H1 (cell line): ENCODE measurements around the gene HS3ST5. TPM values are rescaled to one million over a fixed set of nuclear protein-coding genes. Genes with fewer than 3 reads are reported as not detected.

Experiments used
- CTCF ChIA-PET: fragments of 300-600 bp; sonication (Branson Sonifier 250); formaldehyde crosslinking; loops from one replicate; lab custom pipeline; 2021; ENCODE audit not compliant: partially characterized antibody; lab: Charles Lee
- POLR2A ChIA-PET: fragments of 300-600 bp; sonication (Branson Sonifier 250); formaldehyde crosslinking; loops from one replicate; lab custom pipeline; 2021; ENCODE audit warnings: inconsistent platforms; ENCODE audit not compliant: partially characterized antibody; lab: Charles Lee
- DNase-seq, 2 experiments: peaks; one replicate each; pipeline versions ENCODE4 v3.0.0 to v3.0.0-alpha.2; 2010 to 2022; ENCODE audit warnings: low spot score in 2 of 2, low read depth in 1 of 2, mixed read lengths in 1 of 2
- FAIRE-seq: peaks from 2 replicates; lab custom pipeline; 2011; peaks lifted over from hg19 to GRCh38; lab: Jason Lieb, UNC
- H2AFZ ChIP-seq: 2 replicates; pipeline ENCODE4 v1.8.1; 2012; ENCODE audit warnings: low read length, inconsistent platforms
- H2AK5ac ChIP-seq: 2 replicates; pipeline ENCODE4 v1.6.1; 2013; ENCODE audit warnings: low read depth, low read length
- H2BK120ac ChIP-seq: replicated peaks from 2 replicates; pipeline ENCODE3; 2013; ENCODE audit warnings: low read depth, low read length, inconsistent platforms
- H2BK12ac ChIP-seq: 2 replicates; pipeline ENCODE4 v1.6.1; 2013; ENCODE audit warnings: low read depth, low read length
- H2BK15ac ChIP-seq: 2 replicates; pipeline ENCODE4 v1.6.1; 2013; ENCODE audit warnings: low read length
- H2BK20ac ChIP-seq: 2 replicates; pipeline ENCODE4 v1.6.1; 2013; ENCODE audit warnings: low read length
- H2BK5ac ChIP-seq: 2 replicates; pipeline ENCODE4 v1.6.1; 2013; ENCODE audit warnings: low read depth, low read length
- H3K14ac ChIP-seq: 2 replicates; pipeline ENCODE4 v1.6.1; 2013; ENCODE audit warnings: inconsistent platforms; ENCODE audit not compliant: insufficient read length
- H3K18ac ChIP-seq: 2 replicates; pipeline ENCODE4 v1.6.1; 2013; ENCODE audit warnings: low read length; ENCODE audit errors: extremely low read depth
- H3K23ac ChIP-seq: 2 replicates; pipeline ENCODE4 v1.6.1; 2013; ENCODE audit warnings: inconsistent platforms; ENCODE audit not compliant: insufficient read length
- H3K23me2 ChIP-seq: 2 replicates; pipeline ENCODE4 v1.6.1; 2013; ENCODE audit warnings: low read depth, low read length
- H3K27ac ChIP-seq: 2 replicates; pipeline ENCODE4 v1.6.1; 2011; ENCODE audit warnings: low read depth, low read length, inconsistent platforms
- H3K27me3 ChIP-seq, 4 experiments: replicated peaks in 1 of 4; 1 replicate in 1 of 4; 2 replicates in 3 of 4; pipeline versions ENCODE4 v1.6.1 to v1.8.1; 2011 to 2013; ENCODE audit warnings: low read length in 3 of 4, mild to moderate bottlenecking in 3 of 4, inconsistent platforms in 2 of 4, mixed read lengths in 2 of 4, moderate library complexity in 1 of 4; ENCODE audit not compliant: control insufficient read depth in 3 of 4, insufficient read depth in 3 of 4; ENCODE audit errors: extremely low read depth in 1 of 4
- H3K36me3 ChIP-seq, 4 experiments: 2 replicates each; pipeline versions ENCODE4 v1.6.1 to v1.8.1; 2011 to 2013; ENCODE audit warnings: mild to moderate bottlenecking in 4 of 4, low read length in 3 of 4, moderate library complexity in 2 of 4, control low read depth in 1 of 4, inconsistent platforms in 1 of 4; ENCODE audit not compliant: insufficient read depth in 4 of 4, control insufficient read depth in 2 of 4
- H3K4ac ChIP-seq: replicated peaks from 2 replicates; pipeline ENCODE3; 2013; ENCODE audit warnings: low read length, low read depth, mixed read lengths, inconsistent platforms; ENCODE audit not compliant: insufficient read length
- H3K4me1 ChIP-seq, 4 experiments: replicated peaks in 1 of 4; 1 replicate in 1 of 4; 2 replicates in 3 of 4; pipeline versions ENCODE4 v1.6.1 to v1.8.1; 2011 to 2013; ENCODE audit warnings: low read length in 3 of 4, inconsistent platforms in 2 of 4, mixed read lengths in 1 of 4; ENCODE audit not compliant: insufficient read depth in 4 of 4, control insufficient read depth in 3 of 4
- H3K4me2 ChIP-seq, 2 experiments: 2 replicates each; pipeline versions ENCODE4 v1.6.1 to v1.8.1; 2011 to 2013; ENCODE audit warnings: low read depth in 2 of 2, low read length in 2 of 2, control low read depth in 1 of 2, inconsistent platforms in 1 of 2, mild to moderate bottlenecking in 1 of 2; ENCODE audit not compliant: insufficient read depth in 1 of 2
- H3K4me3 ChIP-seq, 4 experiments: fragments of 200-600, 300-600 bp in 1 of 4; sonication (generic), shearing (Covaris generic), sonication (Bioruptor Twin) in 1 of 4; 2 replicates each; pipeline versions ENCODE4 v1.5.1 to v1.8.1; 2011 to 2016; ENCODE audit warnings: low read length in 4 of 4, low read depth in 3 of 4, control low read depth in 2 of 4, inconsistent platforms in 2 of 4, mild to moderate bottlenecking in 2 of 4, mixed read lengths in 1 of 4, moderate library complexity in 1 of 4; ENCODE audit not compliant: insufficient read depth in 2 of 4; ENCODE audit errors: extremely low read depth in 1 of 4
- H3K56ac ChIP-seq: replicated peaks from 2 replicates; pipeline ENCODE3; 2013; ENCODE audit warnings: low read depth, mild to moderate bottlenecking, mixed read lengths, low read length, inconsistent platforms; ENCODE audit not compliant: insufficient read length
- H3K79me1 ChIP-seq: 2 replicates; pipeline ENCODE4 v1.6.1; 2013; ENCODE audit warnings: low read depth, low read length, control low read depth
- H3K79me2 ChIP-seq, 2 experiments: 2 replicates each; pipeline versions ENCODE4 v1.6.1 to v1.8.1; 2012 to 2013; ENCODE audit warnings: low read length in 2 of 2, mild to moderate bottlenecking in 2 of 2, inconsistent platforms in 1 of 2; ENCODE audit not compliant: insufficient read depth in 2 of 2, control insufficient read depth in 1 of 2
- H3K9ac ChIP-seq, 4 experiments: replicated peaks in 1 of 4; 1 replicate in 1 of 4; 2 replicates in 3 of 4; pipeline versions ENCODE4 v1.6.1 to v1.8.1; 2011 to 2013; ENCODE audit warnings: low read depth in 3 of 4, low read length in 3 of 4, control low read depth in 2 of 4, mild to moderate bottlenecking in 2 of 4, moderate library complexity in 2 of 4, inconsistent platforms in 1 of 4; ENCODE audit errors: extremely low read depth in 1 of 4
- H3K9me3 ChIP-seq, 2 experiments: 2 replicates each; pipeline versions ENCODE4 v1.6.1 to v1.8.1; 2012 to 2013; ENCODE audit warnings: mild to moderate bottlenecking in 2 of 2, moderate library complexity in 2 of 2, control low read depth in 1 of 2, inconsistent platforms in 1 of 2, low read depth in 1 of 2, low read length in 1 of 2, mixed read lengths in 1 of 2; ENCODE audit not compliant: insufficient read depth in 2 of 2
- H4K20me1 ChIP-seq, 2 experiments: replicated peaks in 1 of 2; 2 replicates each; pipeline versions ENCODE3 to v1.8.1; 2011 to 2013; ENCODE audit warnings: inconsistent platforms in 2 of 2, low read length in 2 of 2, mild to moderate bottlenecking in 1 of 2; ENCODE audit not compliant: insufficient read depth in 2 of 2, control insufficient read depth in 1 of 2
- H4K5ac ChIP-seq: 2 replicates; pipeline ENCODE4 v1.6.1; 2013; ENCODE audit warnings: low read length, low read depth, mixed read lengths, inconsistent platforms; ENCODE audit not compliant: insufficient read length
- H4K8ac ChIP-seq: 2 replicates; pipeline ENCODE4 v1.8.0; 2013; ENCODE audit warnings: mild to moderate bottlenecking, moderate library complexity, low read length, inconsistent platforms; ENCODE audit not compliant: insufficient read depth; ENCODE audit errors: extremely low read depth
- H4K91ac ChIP-seq: replicated peaks from 2 replicates; pipeline ENCODE3; 2013; ENCODE audit warnings: low read length, mixed read lengths, inconsistent platforms; ENCODE audit not compliant: insufficient read length
- JUN ChIP-seq: IDR thresholded peaks from 2 replicates; pipeline ENCODE4 v1.6.1; 2011; ENCODE audit warnings: low read depth, mild to moderate bottlenecking, improper control_type of control experiment, low read length
- NANOG ChIP-seq: IDR thresholded peaks from 2 replicates; pipeline ENCODE4 v1.6.1; 2011; ENCODE audit warnings: low read length, low read depth, mild to moderate bottlenecking, inconsistent platforms; ENCODE audit not compliant: insufficient read depth, poor library complexity, severe bottlenecking
- SP2 ChIP-seq: IDR thresholded peaks from 2 replicates; pipeline ENCODE4 v1.6.1; 2012; ENCODE audit warnings: mild to moderate bottlenecking, low read length, inconsistent platforms
- TEAD4 ChIP-seq: IDR thresholded peaks from 2 replicates; pipeline ENCODE4 v1.6.1; 2012; ENCODE audit warnings: low read depth, low read length, inconsistent platforms, mixed read lengths
- WGBS, 2 experiments: shearing (Covaris generic) in 1 of 2; methylation state at CpG; one replicate each; pipeline versions ENCODE4 v1.1.6 to v1.1.7; 2013 to 2015; ENCODE audit warnings: low lambda C conversion rate in 2 of 2, mixed read lengths in 2 of 2, inconsistent platforms in 1 of 2, low coverage in 1 of 2, missing lambda C conversion rate in 1 of 2; ENCODE audit not compliant: insufficient replicate concordance in 2 of 2, insufficient coverage in 1 of 2, insufficient read length in 1 of 2; ENCODE audit errors: extremely low coverage in 1 of 2, missing lambda C conversion rate in 1 of 2; 5-methylcytosine and 5-hydroxymethylcytosine counted together
- polyA plus RNA-seq, 7 experiments: library from polyadenylated mRNA; depleted of rRNA in 3 of 7; stranded (reverse) in 5 of 7; unstranded in 2 of 7; fragments of >200 nt in 5 of 7; fragments of 200-250 nt in 2 of 7; gene quantifications; 1 replicate in 5 of 7; 2 replicates in 1 of 7; 4 replicates in 1 of 7; pipeline versions ENCODE4 v1.2.1 to v1.2.3, GENCODE V29; 2011 to 2013; ENCODE audit warnings: missing spikeins in 2 of 7, mixed read lengths in 2 of 7
- total RNA-seq: library from RNA; stranded (reverse); fragmentation: NEBNext Ultra II Directional; extraction: Animal tissue kit (Norgen Biotek cat#: 25700); gene quantifications from 2 replicates; pipeline ENCODE4 v1.2.1, GENCODE V29; 2021

HS3ST5 gene
- total and polyA plus RNA-seq, 2 of the 8 experiments (the other 6 are each of a cell fraction or from before 2014, with no cell fraction given), result 1.2 to 9.9 TPM

DNA sequence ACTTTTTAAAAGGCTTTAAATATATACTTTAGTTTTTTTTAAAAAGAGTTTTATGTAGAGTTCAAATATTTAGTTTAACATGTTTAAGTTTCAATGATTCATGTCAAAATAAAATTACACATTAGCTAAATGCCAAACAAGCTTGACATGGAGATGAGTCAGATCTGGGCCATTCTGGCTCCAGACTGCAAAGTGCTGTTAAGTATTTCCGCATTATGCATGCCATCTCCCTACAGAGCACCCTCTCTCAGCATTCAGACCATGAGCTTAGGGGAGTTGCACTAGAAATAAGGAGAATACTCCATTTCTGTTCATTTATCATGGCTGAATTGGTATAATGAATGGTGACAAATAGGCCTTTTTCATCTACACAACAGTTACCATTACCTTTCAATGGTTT is 21.5 kb upstream of the HS3ST5 start:
- Histone ChIP-seq H4K20me1 (no peaks in the 10 kb centered on the region), H3K18ac (no peak overlapping the region; the same call in 1 of the 2 replicates), H3K27me3 (no peaks in the 10 kb centered on the region), H2AK5ac (no peak overlapping the region), H4K91ac (peak overlapping the region; percentile 1), H2BK120ac (no peak overlapping the region), H2AFZ (no peak overlapping the region), H2BK5ac (peak overlapping the region; percentile 9; the same call in 1 of the 2 replicates), H2BK20ac (no peak overlapping the region), H3K23ac (no peak overlapping the region), H3K36me3 (no peaks in the 10 kb centered on the region)
- no peak for TF ChIP-seq SP2
- TF ChIP-seq JUN, result no peak
- peak; percentile 31 for TF ChIP-seq NANOG
- TF ChIP-seq TEAD4, result peak; percentile 42; the same call in 1 of the 2 replicates
- TF ChIP-seq, all 59 proteins: peak for 2
- Histone ChIP-seq H3K4me1 (peaks cover 0 to 21% (median 11%) of the 10 kb centered on the region in 4 experiments; a peak in 6 of 7 replicates), H3K4me2 (no peak overlapping the region), H4K8ac (no peak overlapping the region), H3K79me1 (no peaks in the 10 kb centered on the region), H3K56ac (no peak overlapping the region), H3K79me2 (no peaks in the 10 kb centered on the region), H2BK15ac (no peak overlapping the region), H3K4ac (no peak overlapping the region), H3K14ac (no peak overlapping the region), H4K5ac (no peak overlapping the region), H3K4me3 (no peak overlapping the region), H3K9me3 (no peaks in the 10 kb centered on the region), H3K9ac (no peak overlapping the region), H3K27ac (no peak overlapping the region), H2BK12ac (no peak overlapping the region), H3K23me2 (no peaks in the 10 kb centered on the region)
- DNase-seq (no peak), FAIRE-seq (peak; percentile 86)
- CTCF ChIA-PET, result interaction anchor here (0.9 to 1.6 kb wide), 3 partner anchors 12 to 369 kb away, joined by 3 to 4 read pairs (median 3); no protein-coding TSS in a partner anchor
- POLR2A ChIA-PET, result interaction anchor here (0.9 to 4.8 kb wide), 6 partner anchors 20 to 57 kb away, joined by 3 to 35 read pairs (median 6); partner anchors contain the start of gene HS3ST5
- WGBS, 2 experiments, result 35% methylated on average over 1 of the region's 1 CpG; no CpG with 5 or more reads in 1 of the 2 experiments
